HG03039 (cell line): ENCODE measurements around the gene KLK2.

Experiments
- ATAC-seq: cut with Tn5 transposase; IDR thresholded peaks from one replicate; pipeline ENCODE4 v1.9.1; 2021; ENCODE audit warnings: mild to moderate bottlenecking, moderate library complexity; ENCODE audit not compliant: unreplicated experiment

KLK2 gene

DNA sequence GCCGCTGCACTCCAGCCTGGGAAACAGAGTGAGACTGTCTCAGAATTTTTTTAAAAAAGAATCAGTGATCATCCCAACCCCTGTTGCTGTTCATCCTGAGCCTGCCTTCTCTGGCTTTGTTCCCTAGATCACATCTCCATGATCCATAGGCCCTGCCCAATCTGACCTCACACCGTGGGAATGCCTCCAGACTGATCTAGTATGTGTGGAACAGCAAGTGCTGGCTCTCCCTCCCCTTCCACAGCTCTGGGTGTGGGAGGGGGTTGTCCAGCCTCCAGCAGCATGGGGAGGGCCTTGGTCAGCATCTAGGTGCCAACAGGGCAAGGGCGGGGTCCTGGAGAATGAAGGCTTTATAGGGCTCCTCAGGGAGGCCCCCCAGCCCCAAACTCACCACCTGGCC lies at the start of gene KLK2:
TSS of gene KLK2 (plus strand) at position 384 of the 400 bp plus-strand sequence. CDS start 35 bp downstream, outside the sequence.
- no peak for ATAC-seq

DNA sequence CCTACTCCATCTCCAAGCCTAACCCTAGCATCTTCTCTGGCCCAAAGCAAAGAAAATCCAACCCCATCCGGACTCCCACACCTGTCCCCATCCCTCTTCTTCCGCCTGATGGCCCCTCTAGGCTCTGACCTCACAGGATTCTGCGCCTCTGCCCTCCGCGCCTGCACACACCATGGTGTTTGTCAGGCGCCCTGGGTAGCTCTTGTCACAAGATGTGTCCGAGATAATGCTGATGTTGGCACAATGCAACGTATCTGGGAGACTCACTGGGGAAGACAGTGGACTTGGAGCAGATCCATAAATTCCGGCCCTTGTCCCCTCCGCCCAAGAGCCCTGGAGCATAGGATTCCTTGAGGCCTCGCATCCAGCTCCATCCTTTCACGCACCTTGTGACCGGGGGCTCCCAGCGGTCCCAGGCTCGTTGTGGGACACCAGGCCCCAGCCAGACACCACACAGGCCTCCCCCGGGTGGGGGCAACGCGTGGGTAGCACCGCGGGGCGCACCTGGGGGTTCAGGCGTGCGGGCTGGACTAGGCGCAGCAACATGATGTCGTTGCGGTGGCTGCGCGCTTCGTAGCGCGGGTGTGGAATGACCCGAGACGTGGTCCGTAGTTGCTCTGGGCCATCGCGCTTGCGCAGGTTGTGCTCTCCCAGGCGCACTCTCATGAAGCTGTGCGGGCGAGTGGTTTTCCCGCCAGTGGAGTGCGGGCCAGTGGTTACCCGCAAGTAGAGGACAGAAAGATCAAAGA lies 46.6 kb upstream of the KLK2 start:
- no peak for ATAC-seq

DNA sequence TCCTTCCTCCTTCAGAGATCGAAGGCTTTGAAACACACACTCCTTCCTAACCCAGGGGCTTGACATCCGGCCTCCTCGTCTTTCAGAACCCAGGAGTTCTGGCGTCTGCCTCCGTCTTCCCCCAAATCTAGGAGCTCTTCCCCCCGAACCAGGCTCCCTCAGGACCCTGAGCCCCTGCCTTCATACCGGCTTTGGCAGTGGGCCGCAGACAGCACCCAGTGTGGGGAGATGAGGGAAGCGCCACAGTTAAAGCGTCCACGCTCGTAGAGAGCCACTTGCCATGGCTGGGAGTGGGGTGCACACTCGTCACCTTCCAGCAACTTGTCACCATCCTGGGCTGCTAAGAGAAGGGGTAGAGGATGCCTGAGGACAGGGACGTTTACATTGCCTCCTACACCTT lies 45.8 kb upstream of the KLK2 start:
- ATAC-seq = no peak

DNA sequence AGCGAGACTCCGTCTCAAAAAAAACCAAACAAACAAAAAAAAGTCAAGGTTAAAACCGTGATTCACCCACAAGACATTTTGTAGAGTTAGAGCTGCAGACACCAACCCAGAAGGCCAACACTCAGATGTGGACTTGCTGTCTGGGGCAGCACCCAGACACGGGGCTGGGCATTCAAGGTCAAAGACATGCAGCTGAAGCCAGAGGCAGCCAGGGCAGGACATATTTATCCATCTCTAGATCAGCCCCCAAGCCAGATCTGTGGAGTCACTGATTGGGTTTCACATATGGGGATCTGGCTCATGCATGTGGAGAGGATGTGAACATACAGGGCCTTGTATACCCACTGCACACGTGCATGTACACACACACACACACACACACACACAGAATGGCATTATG lies 43.4 kb upstream of the KLK2 start:
- no peak for ATAC-seq

DNA sequence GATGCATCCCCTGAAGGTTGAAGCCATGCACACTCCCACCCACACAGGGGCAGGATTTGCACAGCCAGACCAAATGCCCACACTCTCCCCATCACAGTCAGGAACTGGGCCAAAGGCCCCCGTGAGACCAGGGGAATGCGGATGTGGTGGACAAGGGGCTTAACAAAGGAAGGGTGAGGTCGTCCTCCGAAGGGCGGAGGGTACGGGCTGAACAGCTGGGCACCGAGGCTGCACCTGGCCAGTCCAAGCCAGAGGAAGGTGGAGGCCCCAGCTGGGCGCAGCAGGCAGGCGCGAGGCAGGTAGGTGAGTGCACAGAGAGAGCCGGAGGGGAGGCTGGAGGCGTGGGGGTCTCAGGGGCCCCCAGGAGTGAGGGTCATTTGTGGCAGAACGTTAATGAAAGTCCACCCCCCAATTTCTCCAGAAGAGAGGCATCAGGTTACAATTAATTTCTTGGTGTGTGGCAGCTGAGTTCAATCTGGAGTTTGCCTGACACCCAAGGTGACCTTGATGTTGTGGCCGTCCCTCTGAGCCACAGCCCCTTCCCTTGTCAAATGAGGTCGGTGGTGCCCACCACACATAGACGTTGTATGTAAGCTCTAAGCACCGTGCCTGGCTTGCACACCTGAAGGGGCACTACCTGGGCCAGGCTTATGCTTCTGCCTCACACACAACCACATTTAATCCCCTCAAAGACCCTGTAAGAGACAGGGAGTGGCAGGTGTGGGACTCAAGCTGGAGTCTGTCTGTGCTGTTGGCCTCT lies 42.8 kb upstream of the KLK2 start:
- no peak for ATAC-seq

DNA sequence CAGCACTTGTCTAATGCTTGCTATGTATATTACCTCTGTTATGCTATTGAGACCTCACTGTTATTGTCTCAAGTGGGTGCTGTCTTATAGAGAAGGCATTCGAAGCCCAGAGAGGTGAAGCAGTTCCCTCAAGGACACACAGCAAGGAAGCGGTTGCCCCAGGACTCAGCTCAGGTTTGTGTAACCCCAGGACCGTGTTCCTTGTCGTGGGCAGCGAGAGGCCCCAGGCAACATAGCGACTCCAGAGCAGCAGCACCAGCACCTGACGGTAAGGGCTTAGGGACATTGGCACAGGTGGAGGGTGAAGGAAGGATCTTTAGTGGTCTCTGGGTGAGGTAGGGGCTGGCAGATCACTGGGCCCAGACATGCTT lies 42.2 kb upstream of the KLK2 start:
- ATAC-seq = no peak

DNA sequence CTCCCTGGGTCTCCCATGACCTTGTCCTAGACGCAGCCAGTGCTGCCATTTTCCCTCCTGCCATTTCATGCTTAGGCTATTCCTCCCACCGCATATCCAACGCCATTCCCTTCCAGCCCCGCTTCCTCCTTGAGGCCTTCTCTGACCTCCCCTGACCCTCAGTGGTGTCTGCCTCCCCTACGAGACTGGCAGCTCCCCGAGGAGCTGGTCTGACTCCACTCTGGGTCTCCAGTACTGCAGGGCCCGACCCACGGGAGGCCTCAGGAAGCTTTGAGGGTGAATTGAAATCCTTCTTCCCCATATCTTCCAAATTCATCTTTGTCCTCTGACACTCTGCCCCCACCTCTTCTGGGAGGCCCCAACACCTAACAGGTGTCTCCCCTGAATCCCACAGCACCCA lies 40.6 kb upstream of the KLK2 start:
- ATAC-seq = no peak

DNA sequence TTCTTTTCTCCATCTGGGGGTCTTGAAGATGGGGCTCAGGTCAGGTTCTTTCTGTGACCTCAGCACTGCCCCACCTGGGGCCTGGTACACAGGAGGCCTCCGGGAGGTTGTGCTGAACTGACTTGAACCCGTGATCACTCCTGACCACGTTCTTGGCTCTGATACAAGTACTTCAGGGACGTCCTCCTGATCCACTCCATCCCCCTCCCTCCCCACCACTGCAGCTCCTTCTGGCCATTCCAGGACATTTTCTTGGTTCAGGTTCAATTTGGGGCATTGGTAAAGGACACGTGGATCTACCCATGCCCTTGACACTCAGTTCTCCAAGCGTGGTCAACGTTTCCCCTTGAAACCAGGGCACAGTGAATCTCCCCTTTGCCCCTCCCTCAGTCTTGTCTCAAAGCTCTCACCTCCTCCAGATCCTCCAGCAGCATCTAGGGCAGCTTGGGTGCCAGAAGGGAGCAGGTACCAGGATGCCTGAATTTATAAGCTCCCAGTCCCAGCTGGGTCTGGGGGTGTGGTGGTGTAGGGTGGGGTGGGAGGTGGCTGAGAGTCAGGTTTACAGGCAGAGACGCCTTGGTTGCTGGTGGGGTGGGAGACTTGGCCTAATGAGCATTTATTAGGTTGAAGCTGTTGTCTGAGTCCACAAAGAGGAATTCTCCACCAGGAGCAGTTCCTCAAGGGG lies 40.0 kb upstream of the KLK2 start, which contains the start of gene KLK15:
TSS of gene KLK15 (minus strand) at position 458 of the 685 bp plus-strand sequence. CDS start 2,082 bp downstream, outside the sequence.
- no peak for ATAC-seq

DNA sequence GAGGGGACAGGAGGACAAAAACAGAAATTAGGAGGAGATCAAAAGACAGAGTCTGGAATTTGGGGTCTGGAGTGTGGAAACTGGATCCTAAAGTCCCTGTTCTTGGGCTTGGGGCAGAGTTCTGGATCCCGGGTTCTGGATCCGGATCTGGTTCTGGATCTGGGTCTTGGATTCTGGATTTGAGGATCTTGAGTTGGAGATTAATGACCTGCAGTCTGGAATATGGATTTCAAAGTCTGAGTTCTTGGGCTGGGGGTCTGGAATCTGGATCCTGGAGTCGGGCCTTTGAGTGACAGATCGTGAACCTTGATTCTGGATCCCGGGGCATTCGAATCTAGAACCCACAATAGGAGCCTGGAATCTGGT lies 39.5 kb upstream of the KLK2 start:
- ATAC-seq = no peak

DNA sequence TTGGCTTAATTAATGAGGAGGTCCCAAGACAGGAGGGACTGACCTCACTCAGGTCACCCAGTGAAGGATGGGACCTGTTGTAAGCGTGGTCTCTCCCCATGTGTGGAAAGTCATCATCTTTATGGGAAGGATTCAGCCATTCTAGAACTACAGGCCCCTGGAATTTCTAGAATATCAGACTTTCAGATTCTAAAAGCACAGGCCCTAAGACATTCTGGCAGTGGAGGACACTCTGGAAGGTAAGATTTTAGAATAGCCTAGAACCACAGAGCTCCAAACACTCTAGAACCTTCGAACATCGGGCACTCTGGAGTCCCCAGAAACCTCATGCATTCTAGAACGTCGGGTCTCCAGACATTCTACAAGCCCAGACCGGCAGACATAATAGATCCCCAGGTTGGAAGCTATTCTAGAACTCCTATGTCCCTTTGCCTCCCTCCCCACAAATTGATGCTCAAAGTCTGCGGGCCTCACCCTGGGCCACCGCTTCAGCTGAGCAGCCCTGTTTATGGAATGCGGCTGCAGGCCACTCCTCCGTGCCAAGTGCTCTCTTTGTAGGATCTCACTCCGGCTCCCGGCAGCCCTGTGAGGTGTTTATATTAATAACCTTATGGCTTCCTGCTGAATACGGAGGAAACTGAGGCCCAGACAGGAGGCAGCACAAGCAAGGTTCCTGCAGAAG lies 38.0 kb upstream of the KLK2 start:
- ATAC-seq = no peak

DNA sequence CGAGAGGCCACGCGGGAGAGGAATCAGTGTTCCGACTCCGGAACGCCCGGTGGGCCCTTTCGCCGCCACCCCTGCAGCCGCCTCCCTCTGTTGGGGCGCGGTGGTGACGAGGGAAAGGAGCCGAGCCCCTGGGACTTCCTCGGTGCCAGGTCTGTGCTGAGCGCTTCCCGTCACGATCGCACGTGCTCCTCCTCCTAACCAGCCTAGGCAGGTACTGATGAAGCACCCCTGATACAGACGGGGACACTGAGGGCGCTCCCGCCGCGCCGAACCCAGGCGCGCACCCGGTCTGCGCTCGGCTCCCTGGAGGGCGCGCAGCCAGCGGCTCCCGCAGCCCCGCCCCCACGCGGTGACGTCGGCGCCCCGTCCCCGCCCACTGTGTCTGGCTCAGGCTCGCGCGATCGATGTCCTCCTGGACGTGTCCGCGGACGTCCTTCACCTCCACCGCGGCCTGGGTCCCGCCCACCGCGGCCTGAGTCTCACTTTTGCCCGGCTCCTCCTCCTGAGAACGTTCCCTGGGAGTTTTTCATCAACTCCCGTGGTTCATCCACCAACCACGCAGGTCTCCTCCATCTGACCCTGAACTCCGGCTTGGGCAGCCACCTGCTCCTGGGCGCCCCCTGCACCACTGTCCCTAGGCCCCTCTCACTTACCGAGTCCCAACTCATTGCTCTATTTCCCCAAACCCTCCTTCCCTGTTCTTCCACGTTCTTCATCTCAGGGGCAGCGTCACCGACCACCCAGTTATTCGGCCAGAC lies 37.3 kb upstream of the KLK2 start:
- ATAC-seq = peak; percentile 75

DNA sequence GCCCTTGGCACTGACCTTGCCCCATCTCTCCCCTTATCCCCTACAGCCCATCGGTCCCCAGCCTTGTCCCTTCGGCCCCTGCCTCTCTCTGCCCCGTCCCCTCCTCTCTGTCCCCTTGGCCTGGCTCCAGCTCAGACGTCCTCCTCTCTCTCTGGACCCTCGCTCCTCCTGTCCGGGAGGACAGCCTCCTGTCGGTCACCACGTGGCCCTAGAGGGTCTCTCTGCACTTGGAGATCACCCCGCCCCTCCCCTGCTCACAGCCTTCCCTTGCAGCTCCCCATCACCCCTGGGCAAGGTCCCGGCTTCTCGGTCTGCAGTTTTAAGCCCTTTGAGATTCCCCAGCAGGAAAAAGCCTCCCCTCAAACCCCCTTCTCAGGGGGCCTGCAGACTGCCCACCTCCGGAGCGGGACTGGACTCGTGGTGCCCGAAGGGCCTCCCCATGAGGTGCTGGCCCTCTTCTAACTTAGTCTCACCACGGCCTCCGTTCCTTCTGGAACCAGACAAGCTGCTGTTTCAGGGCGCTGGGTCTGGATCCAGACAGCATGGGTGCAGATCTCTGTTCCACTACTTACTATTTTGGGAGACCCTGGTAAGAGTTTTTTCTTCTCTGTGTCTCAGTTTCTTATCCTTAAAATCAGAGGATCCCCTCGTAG lies 36.6 kb upstream of the KLK2 start:
- no peak for ATAC-seq

DNA sequence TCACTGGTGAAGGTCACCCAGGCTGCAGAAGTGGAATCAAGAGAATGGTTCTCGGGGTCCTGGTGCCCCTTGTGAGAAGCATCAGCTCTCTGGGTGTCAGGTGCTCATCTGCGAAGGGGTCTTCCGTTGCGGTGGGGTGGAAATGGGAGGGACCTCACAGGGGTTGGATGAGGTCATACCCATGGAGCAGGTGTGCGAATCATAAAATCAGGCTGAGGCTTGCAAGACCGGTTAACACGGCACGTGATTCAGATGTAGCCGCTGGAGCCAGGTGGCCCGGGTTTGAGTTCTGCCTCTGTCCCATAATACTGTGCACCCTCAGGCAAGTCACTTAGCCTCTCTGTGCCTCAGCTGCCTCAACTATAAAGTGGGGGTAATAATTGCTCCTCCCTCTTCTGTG lies 35.9 kb upstream of the KLK2 start:
- no peak for ATAC-seq

DNA sequence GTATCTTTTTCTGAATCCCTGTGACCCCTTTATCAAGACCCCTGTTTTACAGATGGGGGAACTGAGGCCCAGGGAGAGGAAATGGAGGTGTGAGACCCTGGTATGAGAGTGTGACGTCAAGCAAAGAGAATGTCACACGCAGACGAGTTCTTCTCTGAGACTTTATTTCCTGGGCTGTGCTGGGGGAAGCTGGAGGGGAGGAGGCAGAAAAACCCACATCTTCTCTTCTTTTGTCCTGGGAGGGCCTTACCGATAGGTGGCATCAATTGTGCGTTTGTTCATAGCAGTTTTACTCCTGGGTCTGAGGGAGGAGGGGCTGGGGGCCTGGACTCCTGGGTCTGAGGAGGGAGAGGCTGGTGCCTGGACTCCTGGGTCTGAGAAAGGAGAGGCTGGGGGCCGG lies 35.0 kb upstream of the KLK2 start:
- no peak for ATAC-seq

DNA sequence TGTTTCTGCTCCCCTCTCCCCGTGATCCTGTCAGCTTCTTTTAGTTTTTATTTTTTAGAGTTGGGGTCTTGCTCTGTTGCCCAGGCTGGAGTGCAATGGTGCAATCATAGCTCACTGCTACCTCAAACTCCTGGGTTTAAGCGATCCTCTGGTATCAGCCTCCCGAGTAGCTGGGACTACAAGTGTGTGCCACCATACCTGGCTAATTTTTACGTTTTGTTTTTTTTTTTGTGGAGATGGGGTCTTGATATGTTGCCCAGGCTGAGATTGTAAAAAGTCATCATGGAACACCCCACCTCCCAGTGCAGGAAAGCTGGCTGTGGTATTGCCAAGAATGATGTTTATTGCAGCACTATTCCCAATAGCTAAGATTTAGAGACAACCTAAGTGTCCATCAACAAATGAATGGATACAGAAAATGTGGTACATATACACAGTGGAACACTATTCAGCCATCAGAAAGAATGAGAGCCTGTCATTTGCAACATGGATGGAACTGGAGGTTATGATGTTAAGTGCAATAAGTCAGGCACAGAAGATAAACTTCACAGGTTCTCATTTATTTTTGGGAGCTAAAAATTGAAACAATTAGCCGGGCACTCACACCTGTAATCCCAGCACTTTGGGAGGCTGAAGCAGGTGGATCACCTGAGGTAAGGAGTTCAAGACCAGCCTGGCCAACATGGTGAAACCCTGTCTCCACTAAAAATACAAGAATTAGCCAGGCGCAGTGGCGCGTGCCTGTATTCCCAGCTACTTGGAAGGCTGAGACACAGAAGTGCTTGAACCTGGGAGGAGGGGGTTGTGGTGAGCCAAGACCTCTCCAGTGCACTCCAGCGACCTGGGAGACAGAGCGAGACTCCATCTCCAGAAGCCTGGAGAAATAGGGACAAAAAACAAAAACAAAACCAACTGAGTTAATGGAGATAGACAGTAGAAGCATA lies 33.3 kb upstream of the KLK2 start:
- no peak for ATAC-seq

DNA sequence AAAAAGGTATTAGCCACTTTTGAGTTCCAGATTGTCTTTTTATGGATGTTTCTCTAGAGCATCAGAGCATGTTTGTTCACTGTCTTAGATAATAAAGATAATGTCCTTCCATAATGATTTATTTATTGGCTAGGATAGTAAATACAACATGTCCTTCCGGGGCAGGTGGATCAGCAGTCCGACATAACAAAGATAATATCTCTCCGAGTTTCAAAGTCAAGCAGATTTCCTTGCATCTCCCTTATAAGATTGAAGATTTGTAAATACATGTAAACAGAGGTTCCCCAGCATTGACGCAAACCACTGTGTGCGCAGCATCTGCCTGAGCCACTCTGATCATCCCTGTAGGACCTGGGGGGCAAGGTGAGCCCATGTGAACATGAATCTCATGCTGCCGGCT lies 31.1 kb upstream of the KLK2 start:
- no peak for ATAC-seq

DNA sequence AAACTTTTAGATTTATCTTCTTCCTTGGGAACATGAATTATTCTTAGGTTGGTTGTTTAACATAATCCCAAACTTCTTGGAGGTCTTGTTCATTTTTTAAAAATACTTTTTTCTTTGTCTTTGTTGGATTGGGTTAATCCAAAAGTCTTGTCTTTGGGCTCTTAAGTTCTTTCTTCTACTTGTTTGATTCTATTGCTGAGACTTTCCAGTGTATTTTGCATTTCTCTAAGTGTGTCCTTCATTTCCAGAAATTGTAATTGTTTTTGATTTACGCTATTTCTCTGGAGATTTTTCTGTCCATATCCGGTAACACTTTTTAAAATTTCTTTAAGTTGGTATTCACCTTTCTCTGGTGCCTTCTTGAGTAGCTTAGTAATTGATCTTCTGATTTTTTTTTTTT lies 30.0 kb upstream of the KLK2 start:
- no peak for ATAC-seq

DNA sequence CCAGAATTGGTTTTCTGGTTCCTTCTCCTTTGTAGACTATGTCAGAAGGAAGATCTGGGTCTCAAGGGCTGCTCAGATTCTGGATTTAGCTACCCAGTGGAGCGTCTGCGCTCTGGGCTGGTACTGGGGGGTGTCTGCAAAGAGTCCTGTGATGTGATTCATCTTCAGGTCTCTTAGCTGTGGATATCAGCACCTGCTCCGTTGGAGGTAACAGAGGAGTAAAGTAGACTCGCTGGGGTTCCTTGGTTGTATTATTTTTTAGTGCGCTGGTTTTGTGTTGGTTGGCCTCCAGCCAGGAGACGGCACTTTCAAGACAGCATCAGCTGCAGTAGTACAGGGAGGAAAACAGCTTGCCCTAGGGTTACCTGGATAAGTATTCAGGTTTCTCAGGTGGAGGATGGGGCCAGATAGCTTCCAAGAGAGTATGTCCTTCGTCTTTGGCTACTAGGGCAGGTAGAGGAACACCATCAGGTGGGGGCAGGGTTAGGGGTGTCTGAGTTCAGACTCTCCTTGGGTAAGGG lies 29.5 kb upstream of the KLK2 start:
- no peak for ATAC-seq
